HL-60 (cell line): ENCODE results near the gene MUC6.

Experiments
- DNase-seq, 2 experiments: peaks; one replicate each; pipeline ENCODE4 v3.0.0-alpha.2; 2010 to 2020; ENCODE audit warnings: low read depth in 1 of 2, low spot score in 1 of 2
- H3K27ac ChIP-seq: fragments of 250-450 bp; sonication (Bioruptor Pico); replicated peaks from 2 replicates; pipeline ENCODE4 v1.5.1; 2020; ENCODE audit warnings: mild to moderate bottlenecking, moderate library complexity
- H3K27me3 ChIP-seq: fragments of 250-450 bp; sonication (Bioruptor Pico); 2 replicates; pipeline ENCODE4 v1.5.1; 2021; ENCODE audit warnings: mild to moderate bottlenecking, moderate library complexity; ENCODE audit not compliant: insufficient read depth, poor library complexity, severe bottlenecking
- H3K4me3 ChIP-seq: replicated peaks from 2 replicates; pipeline ENCODE4 v1.5.1; 2011; ENCODE audit warnings: mild to moderate bottlenecking, control low read depth, low read length; ENCODE audit not compliant: insufficient read depth
- CTCF ChIP-seq: IDR thresholded peaks from one replicate; pipeline ENCODE4 v1.5.1; 2011; ENCODE audit warnings: low read length, control low read depth, inconsistent platforms; ENCODE audit not compliant: insufficient read depth
- GABPA ChIP-seq: IDR thresholded peaks from 2 replicates; pipeline ENCODE4 v1.6.1; 2012; ENCODE audit warnings: low read depth
- POLR2AphosphoS5 ChIP-seq: IDR thresholded peaks from 2 replicates; pipeline ENCODE4 v1.6.1; 2012; ENCODE audit warnings: low read depth
- SPI1 ChIP-seq: IDR thresholded peaks from 2 replicates; pipeline ENCODE4 v1.6.1; 2012; ENCODE audit warnings: low read depth, mild to moderate bottlenecking, borderline replicate concordance
- TF ChIP-seq, protein P1 (sequence below): IDR thresholded peaks from 2 replicates; pipeline ENCODE4 v1.6.1; 2012; ENCODE audit warnings: low read depth; ENCODE audit not compliant: insufficient replicate concordance

The MUC6 gene

DNA sequence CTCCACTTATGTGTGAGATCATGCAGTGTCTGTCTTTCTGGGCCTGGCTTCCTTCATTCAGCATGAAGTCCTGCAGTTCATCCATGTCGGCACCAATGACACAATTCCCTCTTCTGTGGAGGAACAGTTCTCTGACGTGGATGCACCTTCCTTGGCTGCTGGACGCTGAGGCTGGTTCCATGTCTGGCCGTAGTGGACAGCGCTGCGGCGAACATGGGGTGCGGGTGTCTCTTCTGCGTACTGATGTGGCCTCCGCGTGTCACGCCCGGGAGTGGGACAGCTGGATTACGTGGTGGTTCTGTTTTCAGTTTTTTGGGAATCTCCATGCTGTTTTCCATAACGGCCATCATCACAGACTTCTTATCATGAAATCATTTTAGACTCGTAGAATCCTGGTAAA lies 21.3 kb upstream of the MUC6 start:
- Histone ChIP-seq H3K4me3 (no peak overlapping the region), H3K27me3 (peaks cover 8% of the 10 kb centered on the region), H3K27ac (no peak overlapping the region)
- no peak for DNase-seq
- no peak for TF ChIP-seq CTCF
- no peak for TF ChIP-seq SPI1
- TF ChIP-seq GABPA: no peak
- TF ChIP-seq POLR2AphosphoS5: no peak
- TF ChIP-seq, protein P1, sequence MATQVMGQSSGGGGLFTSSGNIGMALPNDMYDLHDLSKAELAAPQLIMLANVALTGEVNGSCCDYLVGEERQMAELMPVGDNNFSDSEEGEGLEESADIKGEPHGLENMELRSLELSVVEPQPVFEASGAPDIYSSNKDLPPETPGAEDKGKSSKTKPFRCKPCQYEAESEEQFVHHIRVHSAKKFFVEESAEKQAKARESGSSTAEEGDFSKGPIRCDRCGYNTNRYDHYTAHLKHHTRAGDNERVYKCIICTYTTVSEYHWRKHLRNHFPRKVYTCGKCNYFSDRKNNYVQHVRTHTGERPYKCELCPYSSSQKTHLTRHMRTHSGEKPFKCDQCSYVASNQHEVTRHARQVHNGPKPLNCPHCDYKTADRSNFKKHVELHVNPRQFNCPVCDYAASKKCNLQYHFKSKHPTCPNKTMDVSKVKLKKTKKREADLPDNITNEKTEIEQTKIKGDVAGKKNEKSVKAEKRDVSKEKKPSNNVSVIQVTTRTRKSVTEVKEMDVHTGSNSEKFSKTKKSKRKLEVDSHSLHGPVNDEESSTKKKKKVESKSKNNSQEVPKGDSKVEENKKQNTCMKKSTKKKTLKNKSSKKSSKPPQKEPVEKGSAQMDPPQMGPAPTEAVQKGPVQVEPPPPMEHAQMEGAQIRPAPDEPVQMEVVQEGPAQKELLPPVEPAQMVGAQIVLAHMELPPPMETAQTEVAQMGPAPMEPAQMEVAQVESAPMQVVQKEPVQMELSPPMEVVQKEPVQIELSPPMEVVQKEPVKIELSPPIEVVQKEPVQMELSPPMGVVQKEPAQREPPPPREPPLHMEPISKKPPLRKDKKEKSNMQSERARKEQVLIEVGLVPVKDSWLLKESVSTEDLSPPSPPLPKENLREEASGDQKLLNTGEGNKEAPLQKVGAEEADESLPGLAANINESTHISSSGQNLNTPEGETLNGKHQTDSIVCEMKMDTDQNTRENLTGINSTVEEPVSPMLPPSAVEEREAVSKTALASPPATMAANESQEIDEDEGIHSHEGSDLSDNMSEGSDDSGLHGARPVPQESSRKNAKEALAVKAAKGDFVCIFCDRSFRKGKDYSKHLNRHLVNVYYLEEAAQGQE: no peak

GRCh38 chr11:1055990-1056771 lies 19.7 kb upstream of the MUC6 start:
- peaks cover 8% of the 10 kb centered on the region for H3K27me3 ChIP-seq
- no peak overlapping the region for H3K27ac ChIP-seq
- TF ChIP-seq, protein P1: no peak
- TF ChIP-seq CTCF (no peak), GABPA (no peak)
- DNase-seq: no peak
- H3K4me3 ChIP-seq: no peak overlapping the region

DNA sequence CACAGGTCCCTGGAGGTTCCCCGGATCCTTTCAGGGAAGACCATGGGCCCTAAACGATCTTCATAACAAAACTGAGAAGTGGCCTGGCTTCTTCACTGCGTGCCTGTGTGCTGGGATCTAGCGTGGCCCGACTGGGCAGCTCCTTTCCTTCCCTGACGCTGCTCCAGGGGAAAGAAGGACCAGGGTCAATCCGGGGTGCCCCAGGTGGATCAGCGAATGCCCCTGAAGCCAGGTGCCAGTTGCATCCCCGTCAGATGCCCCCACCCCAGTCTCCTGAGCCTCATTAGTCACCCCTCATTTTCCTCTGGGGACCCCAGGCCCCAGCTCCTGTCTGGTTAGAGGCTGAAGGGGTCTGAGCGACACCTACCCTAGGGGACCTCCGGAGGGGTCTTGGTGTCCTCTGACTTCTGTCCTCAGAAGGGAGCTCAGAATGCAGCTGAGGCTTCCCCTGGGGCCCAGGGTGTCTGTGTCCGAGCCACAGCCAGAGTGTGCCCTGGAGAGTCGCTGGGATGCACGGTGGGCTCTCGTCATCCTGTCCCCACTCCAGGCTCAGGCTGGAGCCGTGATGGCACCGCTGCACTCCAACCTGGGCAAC lies 18.7 kb upstream of the MUC6 start:
- no peak for DNase-seq
- H3K4me3 ChIP-seq: no peak overlapping the region
- H3K27me3 ChIP-seq: peaks cover 6% of the 10 kb centered on the region
- no peak overlapping the region for H3K27ac ChIP-seq
- TF ChIP-seq, protein P1: no peak
- no peak for TF ChIP-seq CTCF
- no peak for TF ChIP-seq SPI1
